ENCODE measurements around the gene DGCR2. TPM values are rescaled to one million over a fixed set of nuclear protein-coding genes. Genes with fewer than 3 reads are reported as not detected.

The DGCR2 gene
- total and polyA plus RNA-seq, 2 of the 8 experiments (the other 6 are each of a cell fraction or from before 2014, with no cell fraction given) = 42.3 to 62.2 TPM

DNA sequence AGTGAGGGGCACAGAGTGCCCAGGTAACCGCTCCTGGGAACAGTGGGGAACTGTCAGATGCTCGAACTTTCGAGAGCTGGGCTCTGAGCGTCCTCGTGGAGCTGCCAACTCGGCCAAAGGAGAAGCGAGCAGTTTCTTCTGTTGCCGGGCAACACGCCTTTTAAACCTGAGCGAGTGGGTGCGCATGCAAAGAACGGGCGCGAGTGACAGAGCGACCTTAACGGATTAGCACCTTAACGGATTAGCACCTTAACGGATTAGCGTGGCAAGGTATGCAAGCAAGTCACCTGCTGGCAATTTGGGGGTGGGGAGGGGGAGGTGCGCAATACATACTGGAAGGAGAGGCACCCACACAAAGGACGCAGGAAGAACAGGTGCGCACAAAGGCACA is 124.3 kb downstream of the DGCR2 start (continued):
- TF ChIP-seq JUND (IDR thresholded peaks at IDR 0.05; ENCODE audit: low read length) (no peak), KDM4A (IDR thresholded peaks at IDR 0.05; ENCODE audit: low read depth, low read length, severe bottlenecking) (no peak)

Measured in H1 (cell line).